ENCODE results near the gene RAB31. TPM values are rescaled to one million over a fixed set of nuclear protein-coding genes. Genes with fewer than 3 reads are reported as not detected.

Gene RAB31
- total RNA-seq, 4 donors from 2014 or later: 13.1 to 18.4 (median 16.9) TPM

- intact Hi-C loops (cut with DNase I; ENCODE audit: low total_unique reads) (no loop called here), in situ Hi-C loops (cut with MboI; ENCODE audit: low pct_ligation_motif_present in 1 of 4, low pct_unique_long_range_greater_than_20kb in 1 of 4, low sequenced_read_pairs in 3 of 4) (no loop called here)
- peaks cover 4 to 23% (median 14%) of the 10 kb centered on the region in 4 donors for H3K4me1 ChIP-seq
- H3K36me3 ChIP-seq: no peaks in the 10 kb centered on the region
- no peak overlapping the region for H3K4me3 ChIP-seq
- H3K9me3 ChIP-seq: no peaks in the 10 kb centered on the region
- TF ChIP-seq POLR2AphosphoS5 (IDR thresholded peaks at IDR 0.05): no peak
- no peak for TF ChIP-seq CTCF (IDR thresholded peaks at IDR 0.05)
- TF ChIP-seq EP300 (IDR thresholded peaks at IDR 0.05; ENCODE audit: low read depth): no peak
- no peak for TF ChIP-seq POLR2A (IDR thresholded peaks at IDR 0.05)
- H3K27me3 ChIP-seq: no peaks in the 10 kb centered on the region
- DNase-seq: no peak
- H3K27ac ChIP-seq: no peak overlapping the region
- 95% methylated on average over 12 of the region's 12 CpGs; no CpG with 5 or more reads in 1 of the 2 donors for WGBS, 2 donors (ENCODE audit: low coverage in 1 of 2)
These were observed 123.7 kb downstream of the RAB31 start for GRCh38 chr18:9831723-9832199.

- no peaks in the 10 kb centered on the region for H3K27me3 ChIP-seq
- no peak overlapping the region for H3K27ac ChIP-seq
- intact Hi-C loops (cut with DNase I; ENCODE audit: low total_unique reads): no loop called here
- DNase-seq: no peak
- H3K36me3 ChIP-seq: no peaks in the 10 kb centered on the region
- H3K4me1 ChIP-seq: peaks cover under 1 to 13% (median 7%) of the 10 kb centered on the region in 4 donors
- TF ChIP-seq EP300 (IDR thresholded peaks at IDR 0.05; ENCODE audit: low read depth) (no peak), POLR2A (IDR thresholded peaks at IDR 0.05) (no peak), CTCF (IDR thresholded peaks at IDR 0.05) (no peak), POLR2AphosphoS5 (IDR thresholded peaks at IDR 0.05) (no peak)
- 94 to 100% methylated on average over 1 to 20 of the region's 20 CpGs for WGBS, 2 donors (ENCODE audit: low coverage in 1 of 2)
- H3K4me3 ChIP-seq: no peak overlapping the region
- in situ Hi-C loops (cut with MboI; ENCODE audit: low pct_ligation_motif_present in 1 of 4, low pct_unique_long_range_greater_than_20kb in 1 of 4, low sequenced_read_pairs in 3 of 4): no loop called here
- H3K9me3 ChIP-seq: no peaks in the 10 kb centered on the region
These were observed 124.8 kb downstream of the RAB31 start for GRCh38 chr18:9832871-9833270.

- intact Hi-C loops (cut with DNase I; ENCODE audit: low total_unique reads): no loop called here
- no peak overlapping the region for H3K4me3 ChIP-seq
- no peaks in the 10 kb centered on the region for H3K9me3 ChIP-seq
- no peak for DNase-seq
- H3K27me3 ChIP-seq: no peaks in the 10 kb centered on the region
- in situ Hi-C loops (cut with MboI; ENCODE audit: low pct_ligation_motif_present in 1 of 4, low pct_unique_long_range_greater_than_20kb in 1 of 4, low sequenced_read_pairs in 3 of 4): no loop called here
- H3K36me3 ChIP-seq: no peaks in the 10 kb centered on the region
- peaks cover 0 to 8% (median 6%) of the 10 kb centered on the region in 4 donors for H3K4me1 ChIP-seq
- no peak for TF ChIP-seq CTCF (IDR thresholded peaks at IDR 0.05)
- H3K27ac ChIP-seq: peak overlapping the region in 1 of 4 donors; percentile 13
- 78 to 79% methylated on average over 2 of the region's 2 CpGs for WGBS, 2 donors (ENCODE audit: low coverage in 1 of 2)
These were observed 126.5 kb downstream of the RAB31 start for GRCh38 chr18:9834551-9834950.

DNA sequence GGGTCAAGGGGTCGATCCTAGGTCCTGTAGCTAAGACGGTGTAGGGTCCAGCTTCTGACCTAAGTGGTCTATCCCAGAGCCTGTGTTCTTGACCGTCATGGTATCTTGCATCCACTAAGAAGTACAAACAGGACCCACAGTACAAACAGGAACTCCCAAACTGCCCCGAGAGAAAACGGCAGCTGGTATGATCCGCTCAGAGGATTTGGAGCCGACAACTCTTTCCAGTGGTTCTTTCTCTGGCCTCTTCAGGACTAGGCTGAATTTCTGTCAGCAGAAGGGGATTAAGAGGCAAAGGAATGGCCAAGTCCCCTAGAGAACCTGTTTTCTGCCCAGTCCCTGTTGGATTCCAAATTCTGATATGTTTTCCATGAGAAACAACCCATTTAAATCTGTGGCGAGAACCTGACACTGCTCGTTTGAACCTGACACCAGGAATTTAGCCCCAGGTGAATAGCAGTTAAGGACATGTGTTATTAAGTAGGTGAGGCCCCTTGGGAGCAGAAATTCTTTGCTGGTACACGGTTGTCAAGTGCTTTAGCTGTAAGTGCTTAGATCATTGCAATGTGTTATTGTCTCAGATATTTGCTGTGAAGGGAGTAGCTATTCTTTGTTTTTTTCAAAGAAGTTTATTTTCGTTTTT lies 127.1 kb downstream of the RAB31 start:
- peak overlapping the region; percentile 13 to 45 (median 20) for H3K27ac ChIP-seq
- WGBS, 2 donors (ENCODE audit: low coverage in 1 of 2): 76 to 80% methylated on average over 4 to 11 of the region's 11 CpGs
- no peaks in the 10 kb centered on the region for H3K36me3 ChIP-seq
- no peak overlapping the region for H3K4me3 ChIP-seq
- in situ Hi-C loops (cut with MboI; ENCODE audit: low pct_ligation_motif_present in 1 of 4, low pct_unique_long_range_greater_than_20kb in 1 of 4, low sequenced_read_pairs in 3 of 4): no loop called here
- no peaks in the 10 kb centered on the region for H3K9me3 ChIP-seq
- H3K27me3 ChIP-seq: no peaks in the 10 kb centered on the region
- no peak for TF ChIP-seq CTCF (IDR thresholded peaks at IDR 0.05)
- no peak for TF ChIP-seq POLR2A (IDR thresholded peaks at IDR 0.05)
- TF ChIP-seq EP300 (IDR thresholded peaks at IDR 0.05; ENCODE audit: low read depth): no peak
- TF ChIP-seq POLR2AphosphoS5 (IDR thresholded peaks at IDR 0.05): no peak
- intact Hi-C loops (cut with DNase I; ENCODE audit: low total_unique reads): no loop called here
- no peak for DNase-seq
- H3K4me1 ChIP-seq: peaks cover 0 to 8% (median 6%) of the 10 kb centered on the region in 4 donors
